HK-2 (cell line): Measurements from ENCODE around the gene SREK1.
"Not testable (repeated sequence)": the region's sequence is repeated elsewhere in the genome, so short reads cannot be mapped to it uniquely, and the experiment has no call there.

Experiments
- DNase-seq: peaks from one replicate; pipeline ENCODE4 v3.0.0-alpha.2; 2018; ENCODE audit not compliant: unreplicated experiment

SREK1 gene

GRCh38 chr5:66222455-66222854 is 78.4 kb downstream of the SREK1 start:
- DNase-seq: no peak

- not testable (repeated sequence) for DNase-seq
Observed at GRCh38 chr5:66222896-66223295, 78.8 kb downstream of the SREK1 start.

DNA sequence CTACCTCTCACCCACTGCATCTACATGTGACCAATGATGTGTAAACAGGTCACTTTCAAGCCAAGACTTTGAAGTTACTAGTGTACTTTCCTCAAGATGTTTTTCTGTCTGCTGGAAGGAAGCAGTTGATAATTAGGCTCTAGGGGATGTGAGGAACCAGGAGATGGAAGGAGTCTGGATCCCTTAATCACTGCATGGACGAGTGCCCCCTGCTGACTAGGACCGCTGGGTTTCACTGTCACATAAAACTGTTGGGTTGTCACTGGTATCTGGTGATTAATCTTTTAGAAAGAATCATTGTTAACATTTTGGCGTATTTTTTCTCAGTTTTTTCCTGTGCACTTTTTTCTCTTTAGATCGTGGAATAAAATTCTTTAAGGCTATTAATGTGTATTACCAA is 79.5 kb downstream of the SREK1 start:
- DNase-seq: no peak

GRCh38 chr5:66224274-66224673 is 80.2 kb downstream of the SREK1 start:
- no peak for DNase-seq

DNA sequence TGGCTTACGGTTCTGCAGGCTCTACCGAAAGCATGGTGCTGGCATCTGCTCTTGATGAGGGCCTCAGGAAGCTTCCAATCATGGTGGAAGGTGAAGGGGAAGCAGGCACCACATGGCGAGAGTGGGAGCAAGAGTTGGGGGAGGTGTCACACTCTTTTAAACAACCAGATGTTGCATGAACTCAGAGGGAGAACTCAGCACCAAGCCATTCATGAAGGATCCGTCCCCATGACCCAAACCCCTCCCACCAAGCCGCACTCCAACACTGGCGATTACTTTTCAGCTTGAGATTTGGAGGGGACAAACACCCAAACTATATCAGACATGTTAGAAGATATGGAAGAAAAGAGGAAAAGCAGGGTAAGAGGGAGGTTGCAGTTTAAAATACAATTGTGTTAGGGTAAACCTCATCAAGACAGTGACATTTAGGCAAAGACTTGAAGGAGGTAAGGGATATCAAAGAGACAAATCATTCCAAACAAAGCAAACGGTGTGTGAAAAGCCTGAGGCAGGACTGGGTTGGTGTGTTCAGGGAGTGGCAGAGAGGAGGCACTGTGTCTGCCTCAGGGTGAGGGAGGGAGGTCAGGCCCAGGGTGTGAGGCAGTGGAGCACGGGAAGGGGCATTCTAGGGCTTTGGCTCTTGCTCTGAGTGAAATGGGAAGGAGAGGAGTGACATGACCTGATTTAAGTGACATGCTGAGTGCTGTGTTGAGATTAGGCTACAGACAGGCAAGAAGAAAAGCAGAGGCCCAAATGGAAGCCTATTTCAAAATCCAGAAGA is 80.9 kb downstream of the SREK1 start:
- no peak for DNase-seq

GRCh38 chr5:66230551-66230950 is 86.5 kb downstream of the SREK1 start:
- no peak for DNase-seq

GRCh38 chr5:66231508-66231907 is 87.4 kb downstream of the SREK1 start:
- DNase-seq: no peak

- no peak for DNase-seq
Observed at GRCh38 chr5:66232275-66232674, 88.2 kb downstream of the SREK1 start.

GRCh38 chr5:66232706-66233445 is 88.8 kb downstream of the SREK1 start:
- DNase-seq: no peak
